ENCODE measurements around the gene EPHA1.
"Not testable (repeated sequence)": the region's sequence is repeated elsewhere in the genome, so short reads cannot be mapped to it uniquely, and the experiment has no call there.

EPHA1 gene

DNA sequence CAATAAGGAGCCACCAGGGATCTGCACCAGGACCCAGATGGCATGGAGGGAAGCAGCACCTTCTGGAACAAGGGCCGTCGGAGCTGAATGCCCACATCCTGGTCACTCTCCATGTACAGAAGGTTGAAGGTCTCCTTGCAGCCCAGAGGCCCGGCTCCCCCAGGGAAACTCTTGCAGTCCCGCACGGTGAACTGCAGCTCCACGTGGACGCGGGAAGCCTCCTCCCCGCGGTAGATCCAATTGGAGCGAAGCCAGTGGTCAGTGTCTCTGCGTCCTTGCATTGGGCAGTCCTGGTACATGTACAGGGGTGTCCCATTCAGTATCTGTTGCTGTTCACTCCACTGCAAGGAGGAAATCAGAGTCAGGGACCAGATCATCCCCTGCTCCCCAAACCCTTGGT lies 7.4 kb downstream of the EPHA1 start:
- no peak overlapping the region for H3K4me3 ChIP-seq (ENCODE audit: low read length)
- TF ChIP-seq ZNF274 (IDR thresholded peaks at IDR 0.05; ENCODE audit: low read depth, low read length), result no peak

GRCh38 chr7:143399642-143400041 lies 9.0 kb downstream of the EPHA1 start:
- no peak for TF ChIP-seq ZNF274 (IDR thresholded peaks at IDR 0.05; ENCODE audit: low read depth, low read length)
- no peak overlapping the region for H3K4me3 ChIP-seq (ENCODE audit: low read length)

GRCh38 chr7:143399151-143399550 lies 9.5 kb downstream of the EPHA1 start:
- no peak for TF ChIP-seq ZNF274 (IDR thresholded peaks at IDR 0.05; ENCODE audit: low read depth, low read length)

DNA sequence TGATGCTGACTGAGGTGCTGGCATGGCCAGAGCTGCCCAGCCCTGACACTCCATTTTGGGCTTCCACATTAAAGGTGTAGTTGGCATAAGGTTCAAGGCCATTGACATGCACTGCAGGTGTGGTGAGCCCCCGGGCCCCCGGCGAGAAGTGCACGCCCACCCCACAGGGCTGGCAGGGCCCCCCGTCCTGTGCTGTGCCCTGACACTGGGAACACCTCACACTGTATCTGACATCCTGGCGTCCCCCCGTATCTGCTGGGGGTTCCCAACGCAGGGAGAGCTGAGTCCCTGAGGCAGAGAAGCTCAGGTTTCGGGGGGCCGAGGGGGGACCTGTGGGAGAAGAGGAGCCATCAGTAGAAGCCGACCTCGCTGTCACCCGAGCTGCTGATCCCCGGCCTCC lies 10.0 kb downstream of the EPHA1 start:
- TF ChIP-seq ZNF274 (IDR thresholded peaks at IDR 0.05; ENCODE audit: low read depth, low read length), result no peak
- no peak overlapping the region for H3K4me3 ChIP-seq (ENCODE audit: low read length)

More at GRCh38 chr7:143399151-143399550, 9.5 kb downstream of the EPHA1 start:
- no peak overlapping the region for H3K4me3 ChIP-seq (ENCODE audit: low read length)

GRCh38 chr7:143397710-143398530 lies 10.7 kb downstream of the EPHA1 start:
- no peak overlapping the region for H3K4me3 ChIP-seq (ENCODE audit: low read length)
- TF ChIP-seq ZNF274 (IDR thresholded peaks at IDR 0.05; ENCODE audit: low read depth, low read length), result no peak

- TF ChIP-seq ZNF274 (IDR thresholded peaks at IDR 0.05; ENCODE audit: low read depth, low read length), result no peak
- no peak overlapping the region for H3K4me3 ChIP-seq (ENCODE audit: low read length)
Measured at GRCh38 chr7:143396625-143397556, 11.8 kb downstream of the EPHA1 start.

GRCh38 chr7:143396182-143396581 lies 12.5 kb downstream of the EPHA1 start:
- no peak overlapping the region for H3K4me3 ChIP-seq (ENCODE audit: low read length)
- no peak for TF ChIP-seq ZNF274 (IDR thresholded peaks at IDR 0.05; ENCODE audit: low read depth, low read length)

DNA sequence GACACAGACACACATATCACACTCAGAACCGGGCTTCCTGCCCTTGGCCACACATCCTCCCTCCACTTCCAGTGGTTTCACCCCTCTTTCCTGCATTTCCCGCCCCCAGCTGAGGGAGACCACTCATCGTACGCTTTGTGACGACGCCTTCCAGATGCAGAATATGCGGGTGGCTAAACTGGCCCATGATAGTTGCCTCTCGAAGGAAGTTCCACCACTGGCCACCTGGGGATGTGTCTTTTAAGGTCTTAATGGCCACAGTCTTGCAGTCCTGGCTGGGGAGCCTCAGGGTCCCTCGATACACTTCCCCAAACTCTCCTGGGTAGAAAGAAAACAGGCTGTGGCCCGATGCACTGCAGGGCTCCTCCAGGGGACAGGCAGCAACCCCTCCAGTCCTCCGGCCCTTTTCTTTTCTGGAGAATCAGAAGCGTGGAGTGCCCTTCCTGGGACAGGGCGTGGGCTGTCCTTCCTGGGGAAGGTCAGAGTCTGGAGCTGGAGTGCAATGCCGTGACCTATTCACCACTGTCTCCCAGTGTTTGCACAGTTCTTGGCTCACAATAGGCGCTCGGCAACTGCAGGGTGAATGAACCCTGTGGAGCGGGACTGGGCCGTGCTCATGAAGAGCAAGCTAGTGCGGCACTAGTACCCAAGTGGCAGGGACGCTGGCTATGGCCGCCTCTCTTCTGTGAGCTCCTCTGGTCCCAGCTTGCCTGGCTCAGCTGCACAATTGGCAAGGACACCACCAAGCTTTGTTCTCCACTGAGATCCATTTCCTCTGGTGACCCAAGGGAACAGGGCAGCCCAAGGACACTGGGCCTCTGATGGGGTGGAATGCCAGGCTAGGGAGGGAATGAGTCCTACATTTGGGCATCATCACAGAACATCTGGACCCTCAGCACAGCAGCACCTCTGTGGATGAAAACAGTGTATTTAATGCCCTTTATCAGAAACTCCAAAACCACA lies 13.2 kb downstream of the EPHA1 start:
- no peak for TF ChIP-seq ZNF274 (IDR thresholded peaks at IDR 0.05; ENCODE audit: low read depth, low read length)
- H3K4me3 ChIP-seq (ENCODE audit: low read length), result no peak overlapping the region

DNA sequence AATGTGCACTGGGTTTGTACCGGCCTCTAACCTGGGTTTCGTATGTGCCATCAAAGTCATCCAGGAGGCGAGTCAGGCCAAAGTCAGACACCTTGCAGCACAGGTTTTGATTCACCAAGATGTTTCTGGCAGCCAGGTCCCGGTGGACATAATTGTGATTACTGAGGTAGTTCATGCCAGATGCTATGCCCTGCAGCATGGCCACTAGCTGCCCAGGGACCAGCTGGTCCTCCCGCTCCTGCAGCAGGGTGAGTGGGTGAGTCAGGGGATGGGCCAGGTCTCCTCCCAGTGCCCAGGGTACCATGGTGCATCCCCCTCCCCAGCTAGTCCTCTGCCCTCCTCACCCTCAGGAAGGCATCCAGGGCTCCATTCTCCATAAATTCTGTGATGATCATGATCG lies 13.9 kb downstream of the EPHA1 start:
- TF ChIP-seq ZNF274 (IDR thresholded peaks at IDR 0.05; ENCODE audit: low read depth, low read length), result no peak
- H3K4me3 ChIP-seq (ENCODE audit: low read length), result no peak overlapping the region

DNA sequence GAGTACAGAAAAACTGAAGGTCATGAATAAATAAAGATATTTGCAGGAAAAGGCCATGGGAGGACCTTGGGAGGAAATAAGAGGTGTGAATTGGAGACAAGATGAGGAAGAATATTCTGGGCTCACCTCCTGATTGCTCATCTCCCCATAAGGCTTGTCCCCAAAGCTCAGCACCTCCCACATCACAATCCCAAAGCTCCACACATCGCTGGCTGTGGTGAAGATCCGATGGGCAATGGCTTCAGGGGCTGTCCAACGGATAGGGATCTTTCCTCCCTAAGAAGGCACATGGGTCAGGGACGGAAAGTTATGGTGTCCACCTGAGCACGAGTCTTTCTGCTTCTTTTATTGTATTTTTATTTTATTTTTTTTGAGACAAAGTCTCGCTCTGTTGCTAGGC lies 14.6 kb downstream of the EPHA1 start:
- TF ChIP-seq ZNF274 (IDR thresholded peaks at IDR 0.05; ENCODE audit: low read depth, low read length), result no peak
- no peak overlapping the region for H3K4me3 ChIP-seq (ENCODE audit: low read length)

- TF ChIP-seq ZNF274 (IDR thresholded peaks at IDR 0.05; ENCODE audit: low read depth, low read length), result no peak
- H3K4me3 ChIP-seq (ENCODE audit: low read length), result no peak overlapping the region
Measured at GRCh38 chr7:143393267-143394041, 15.2 kb downstream of the EPHA1 start.

GRCh38 chr7:143392875-143393266 lies 15.8 kb downstream of the EPHA1 start:
- no peak overlapping the region for H3K4me3 ChIP-seq (ENCODE audit: low read length)
- no peak for TF ChIP-seq ZNF274 (IDR thresholded peaks at IDR 0.05; ENCODE audit: low read depth, low read length)

DNA sequence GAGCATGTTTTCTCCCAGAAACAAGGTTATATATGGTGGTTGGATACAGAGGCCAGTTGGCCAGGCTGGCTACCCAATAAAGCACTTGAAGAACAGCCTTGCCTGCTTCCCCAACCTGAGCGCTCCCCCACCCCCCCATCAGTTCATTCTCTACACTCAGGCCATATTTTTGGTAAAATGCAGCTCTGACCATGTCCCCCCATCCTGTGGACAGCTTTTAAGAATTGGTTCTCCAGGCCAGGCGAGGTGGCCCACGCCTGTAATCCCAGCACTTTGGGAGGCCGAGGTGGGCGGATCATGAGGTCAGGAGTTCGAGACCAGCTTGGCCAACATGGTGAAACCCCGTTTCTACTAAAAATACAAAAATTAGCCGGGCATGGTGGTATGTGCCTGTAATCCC lies 16.2 kb downstream of the EPHA1 start:
- not testable (repeated sequence) for H3K4me3 ChIP-seq (ENCODE audit: low read length)

Measured in GM08714 (cell line).